ENCODE measurements around the gene POLA2. TPM values are rescaled to one million over a fixed set of nuclear protein-coding genes. Genes with fewer than 3 reads are reported as not detected.

POLA2 gene, protein sequence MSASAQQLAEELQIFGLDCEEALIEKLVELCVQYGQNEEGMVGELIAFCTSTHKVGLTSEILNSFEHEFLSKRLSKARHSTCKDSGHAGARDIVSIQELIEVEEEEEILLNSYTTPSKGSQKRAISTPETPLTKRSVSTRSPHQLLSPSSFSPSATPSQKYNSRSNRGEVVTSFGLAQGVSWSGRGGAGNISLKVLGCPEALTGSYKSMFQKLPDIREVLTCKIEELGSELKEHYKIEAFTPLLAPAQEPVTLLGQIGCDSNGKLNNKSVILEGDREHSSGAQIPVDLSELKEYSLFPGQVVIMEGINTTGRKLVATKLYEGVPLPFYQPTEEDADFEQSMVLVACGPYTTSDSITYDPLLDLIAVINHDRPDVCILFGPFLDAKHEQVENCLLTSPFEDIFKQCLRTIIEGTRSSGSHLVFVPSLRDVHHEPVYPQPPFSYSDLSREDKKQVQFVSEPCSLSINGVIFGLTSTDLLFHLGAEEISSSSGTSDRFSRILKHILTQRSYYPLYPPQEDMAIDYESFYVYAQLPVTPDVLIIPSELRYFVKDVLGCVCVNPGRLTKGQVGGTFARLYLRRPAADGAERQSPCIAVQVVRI
- 1 to 10 TPM; 3.6 to 8.8 (median 4.8) TPM for total RNA-seq
- 10 to 100 TPM in 1 of 3 donors, 1 to 10 TPM in 2; 4.6 to 13.4 (median 5.4) TPM for polyA plus RNA-seq

- Histone ChIP-seq H3K4me3 (peak within 1 kb of the TSS; percentile 36 to 73 (median 60)), H3K4me1 (peaks cover 0 to 18% (median 13%) of the 10 kb centered on the region in 4 donors), H3K9me3 (no peaks in the 10 kb centered on the region), H3K27ac (peak within 1 kb of the TSS; percentile 86 to 91 (median 90)), H3K36me3 (no peaks in the 10 kb centered on the region), H3K27me3 (no peaks in the 10 kb centered on the region)
- TF ChIP-seq POLR2AphosphoS5 (IDR thresholded peaks at IDR 0.05) (peak; percentile 87 to 96 (median 94)), EP300 (IDR thresholded peaks at IDR 0.05) (no peak), POLR2A (IDR thresholded peaks at IDR 0.05) (peak; percentile 80 to 85)
- TF ChIP-seq, protein P1, sequence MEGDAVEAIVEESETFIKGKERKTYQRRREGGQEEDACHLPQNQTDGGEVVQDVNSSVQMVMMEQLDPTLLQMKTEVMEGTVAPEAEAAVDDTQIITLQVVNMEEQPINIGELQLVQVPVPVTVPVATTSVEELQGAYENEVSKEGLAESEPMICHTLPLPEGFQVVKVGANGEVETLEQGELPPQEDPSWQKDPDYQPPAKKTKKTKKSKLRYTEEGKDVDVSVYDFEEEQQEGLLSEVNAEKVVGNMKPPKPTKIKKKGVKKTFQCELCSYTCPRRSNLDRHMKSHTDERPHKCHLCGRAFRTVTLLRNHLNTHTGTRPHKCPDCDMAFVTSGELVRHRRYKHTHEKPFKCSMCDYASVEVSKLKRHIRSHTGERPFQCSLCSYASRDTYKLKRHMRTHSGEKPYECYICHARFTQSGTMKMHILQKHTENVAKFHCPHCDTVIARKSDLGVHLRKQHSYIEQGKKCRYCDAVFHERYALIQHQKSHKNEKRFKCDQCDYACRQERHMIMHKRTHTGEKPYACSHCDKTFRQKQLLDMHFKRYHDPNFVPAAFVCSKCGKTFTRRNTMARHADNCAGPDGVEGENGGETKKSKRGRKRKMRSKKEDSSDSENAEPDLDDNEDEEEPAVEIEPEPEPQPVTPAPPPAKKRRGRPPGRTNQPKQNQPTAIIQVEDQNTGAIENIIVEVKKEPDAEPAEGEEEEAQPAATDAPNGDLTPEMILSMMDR (IDR thresholded peaks at IDR 0.05) = no peak
- DNase-seq = peak; percentile 98
- intact Hi-C loops (cut with DNase I) = loop anchor here (5.0 to 10.0 kb wide), 2 partner anchors 129 to 253 kb away; partner anchors contain the start of gene SYVN1
- WGBS, 2 donors = 0% methylated on average over 66 of the region's 66 CpGs
Observed at GRCh38 chr11:65261591-65262380, at the start of gene POLA2. POLA2 (plus strand) TSS chr11:65261962; CDS start chr11:65262293, 331 bp downstream.

DNA sequence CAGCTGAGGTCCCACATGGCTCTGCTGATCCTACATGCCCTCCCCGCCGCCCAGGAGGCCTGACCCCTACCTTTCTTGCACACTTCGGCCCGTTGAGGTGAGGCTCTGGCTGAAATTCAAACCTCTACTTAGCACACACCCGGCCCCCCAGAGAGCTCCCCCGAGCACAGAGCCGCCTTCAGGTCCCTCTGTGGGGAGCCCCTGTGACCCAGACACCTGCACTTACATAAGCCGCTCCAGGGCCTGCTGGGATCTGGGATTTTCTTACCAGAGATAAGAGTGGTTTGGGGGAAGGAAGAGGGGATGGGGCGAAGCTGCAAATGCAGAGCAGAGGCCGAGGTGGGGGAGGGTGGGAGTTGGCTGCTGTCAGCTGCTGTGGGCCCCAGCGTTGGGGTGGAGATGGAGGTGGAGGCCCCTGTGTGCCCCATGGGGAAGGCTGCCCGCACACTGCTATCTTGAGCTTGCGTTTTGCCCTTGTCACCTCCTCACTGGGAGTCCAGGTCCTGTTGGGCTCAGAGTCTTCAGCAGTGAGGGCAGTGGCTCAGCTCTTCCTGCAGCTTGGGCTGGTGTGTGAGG lies 49.4 kb upstream of the POLA2 start:
- H3K27ac ChIP-seq = no peak overlapping the region
- peaks cover 21 to 50% (median 40%) of the 10 kb centered on the region in 4 donors for H3K36me3 ChIP-seq
- no peaks in the 10 kb centered on the region for H3K9me3 ChIP-seq
- TF ChIP-seq POLR2AphosphoS5 (IDR thresholded peaks at IDR 0.05) (no peak), POLR2A (IDR thresholded peaks at IDR 0.05) (no peak), EP300 (IDR thresholded peaks at IDR 0.05) (no peak)
- TF ChIP-seq, protein P1 (IDR thresholded peaks at IDR 0.05) = no peak
- no peaks in the 10 kb centered on the region for H3K27me3 ChIP-seq
- DNase-seq = peak; percentile 60
- 66 to 88% methylated on average over 13 of the region's 13 CpGs for WGBS, 2 donors
- no peak overlapping the region for H3K4me3 ChIP-seq
- no peaks in the 10 kb centered on the region for H3K4me1 ChIP-seq
- intact Hi-C loops (cut with DNase I) = no loop called here

- H3K9me3 ChIP-seq = no peaks in the 10 kb centered on the region
- H3K27me3 ChIP-seq = no peaks in the 10 kb centered on the region
- 41 to 60% methylated on average over 26 of the region's 26 CpGs for WGBS, 2 donors
- no peak for DNase-seq
- TF ChIP-seq POLR2AphosphoS5 (IDR thresholded peaks at IDR 0.05) (no peak), POLR2A (IDR thresholded peaks at IDR 0.05) (no peak), EP300 (IDR thresholded peaks at IDR 0.05) (no peak)
- TF ChIP-seq, protein P1 (IDR thresholded peaks at IDR 0.05) = no peak
- intact Hi-C loops (cut with DNase I) = no loop called here
- no peak overlapping the region for H3K4me3 ChIP-seq
- peaks cover 13 to 38% (median 30%) of the 10 kb centered on the region in 4 donors for H3K36me3 ChIP-seq
- H3K27ac ChIP-seq = no peak overlapping the region
- H3K4me1 ChIP-seq = no peaks in the 10 kb centered on the region
Observed at GRCh38 chr11:65213322-65214211, 48.2 kb upstream of the POLA2 start.

All from sigmoid colon (tissue), 7 donors.